GM23338 (cell line): ENCODE data around the gene LLGL1.

Source experiments
- CREB1 ChIP-seq: fragments of 250-450 bp; sonication (Bioruptor Pico); IDR thresholded peaks from 2 replicates; pipeline ENCODE4 v1.5.0; 2020; ENCODE audit warnings: low read depth, mild to moderate bottlenecking, moderate library complexity
- CTCF ChIP-seq, 2 experiments: fragments of 200-600 bp in 1 of 2; sonication (generic) in 1 of 2; conservative IDR thresholded peaks; 2 replicates each; pipeline versions ENCODE4 v1.5.1 to v1.6.1; 2016 to 2017; ENCODE audit warnings: antibody characterized with exemption in 2 of 2, low read depth in 2 of 2, mild to moderate bottlenecking in 2 of 2, moderate library complexity in 1 of 2
- ETS1 ChIP-seq: IDR thresholded peaks from 2 replicates; pipeline ENCODE4 v1.6.1; 2016; ENCODE audit warnings: antibody characterized with exemption
- EZH2 ChIP-seq: fragments of 200-600 bp; sonication (generic); IDR thresholded peaks from one replicate; pipeline ENCODE4 v1.8.0; 2017; ENCODE audit warnings: antibody characterized with exemption, mild to moderate bottlenecking, low read depth; ENCODE audit not compliant: unreplicated experiment
- EZH2phosphoT487 ChIP-seq: fragments of 200-600 bp; sonication (generic); IDR thresholded peaks from one replicate; pipeline ENCODE4 v1.8.1; 2018; ENCODE audit warnings: antibody characterized with exemption; ENCODE audit not compliant: unreplicated experiment
- JUNB ChIP-seq: IDR thresholded peaks from one replicate; pipeline ENCODE4 v1.6.1; 2016; ENCODE audit warnings: antibody characterized with exemption; ENCODE audit not compliant: unreplicated experiment
- POLR2AphosphoS5 ChIP-seq: IDR thresholded peaks from 2 replicates; pipeline ENCODE4 v1.6.1; 2016; ENCODE audit warnings: antibody characterized with exemption, low read depth
- REST ChIP-seq: IDR thresholded peaks from one replicate; pipeline ENCODE4 v1.6.1; 2018; ENCODE audit warnings: antibody characterized with exemption; ENCODE audit not compliant: unreplicated experiment
- STAT1 ChIP-seq: IDR thresholded peaks from one replicate; pipeline ENCODE4 v1.6.1; 2016; ENCODE audit warnings: antibody characterized with exemption; ENCODE audit not compliant: unreplicated experiment
- ZNF114 ChIP-seq: fragments of 250-450 bp; sonication (Bioruptor Pico); IDR thresholded peaks from 2 replicates; pipeline ENCODE4 v1.5.0; 2020; ENCODE audit warnings: mild to moderate bottlenecking, moderate library complexity
- ZNF331 ChIP-seq: fragments of 250-450 bp; sonication (Bioruptor Pico); IDR thresholded peaks from 2 replicates; pipeline ENCODE4 v1.5.0; 2020; ENCODE audit warnings: low read depth, mild to moderate bottlenecking, moderate library complexity
- ZNF462 ChIP-seq: fragments of 250-450 bp; sonication (Bioruptor Pico); IDR thresholded peaks from 2 replicates; pipeline ENCODE4 v1.5.0; 2020; ENCODE audit warnings: mild to moderate bottlenecking, moderate library complexity

GRCh38 chr17:18179196-18179595, 46.2 kb upstream of the LLGL1 start:
- TF ChIP-seq CTCF (conservative IDR thresholded peaks at IDR 0.05; ENCODE audit: low read depth in 2 of 2), result no peak
- no peak for TF ChIP-seq EZH2
- TF ChIP-seq POLR2AphosphoS5, result no peak
- no peak for TF ChIP-seq STAT1
- no peak for TF ChIP-seq EZH2phosphoT487
- TF ChIP-seq REST, result no peak
- no peak for TF ChIP-seq CREB1 (CRISPR knock-in tag)
- no peak for TF ChIP-seq ZNF462 (CRISPR knock-in tag)
- TF ChIP-seq ETS1, result no peak
- no peak for TF ChIP-seq ZNF331 (CRISPR knock-in tag)
- TF ChIP-seq JUNB, result no peak
- no peak for TF ChIP-seq ZNF114 (CRISPR knock-in tag)
